Ecto neural progenitor cell (in vitro differentiated cells): Measurements from ENCODE around the gene TPM1.

Experiments used
- DNase-seq: peaks from one replicate; pipeline ENCODE4 v3.0.0-alpha.2; 2018; ENCODE audit warnings: low spot score

Gene TPM1

DNA sequence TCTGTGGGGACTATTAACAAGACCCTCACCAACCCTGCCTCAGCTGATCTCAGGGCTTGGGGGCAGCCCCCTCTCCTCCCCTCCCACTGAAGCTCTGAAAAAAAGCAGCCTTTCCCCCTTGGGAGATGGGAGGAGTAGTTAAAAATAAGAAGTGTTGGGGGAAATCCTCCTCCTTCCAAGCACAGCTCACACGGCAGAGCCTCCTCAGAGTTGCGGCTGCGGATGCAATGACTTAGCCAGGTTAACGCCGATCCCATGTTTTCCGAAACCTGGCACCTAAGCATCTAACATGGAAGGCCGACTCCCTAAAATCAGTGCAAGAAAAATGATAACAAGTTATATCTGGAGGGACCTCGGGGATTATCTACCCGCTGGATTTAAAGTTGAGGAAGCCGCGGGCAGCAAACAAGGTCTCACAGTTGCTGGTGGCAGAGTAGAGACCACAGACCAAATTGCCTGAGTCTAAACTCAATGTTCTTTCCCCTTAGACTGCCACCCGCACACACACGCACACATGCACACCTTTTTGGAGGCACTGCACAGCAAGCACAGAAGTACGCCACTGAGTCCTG lies 1.1 kb upstream of the TPM1 start:
- DNase-seq = no peak

DNA sequence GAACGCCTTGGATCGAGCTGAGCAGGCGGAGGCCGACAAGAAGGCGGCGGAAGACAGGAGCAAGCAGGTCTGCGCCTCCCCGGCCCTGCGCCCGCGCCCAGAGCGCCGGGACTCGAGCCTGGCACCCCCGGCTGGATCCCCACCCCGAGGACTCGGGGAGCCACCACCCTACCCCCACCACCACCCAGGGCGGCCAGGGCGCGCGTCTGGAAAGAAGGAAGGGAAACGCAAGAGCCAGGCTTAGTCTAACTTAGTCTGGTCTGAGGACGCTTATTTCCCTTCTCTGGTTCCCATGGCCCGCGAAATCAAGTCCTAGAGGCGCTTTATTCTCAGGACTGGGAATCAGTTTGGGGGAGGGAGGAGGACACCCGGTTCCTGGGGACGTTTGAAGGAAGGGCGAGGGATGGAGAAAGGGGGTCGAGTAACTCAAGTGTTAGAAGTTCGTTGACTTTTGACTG lies 359 bp downstream of the TPM1 start:
- DNase-seq = no peak

DNA sequence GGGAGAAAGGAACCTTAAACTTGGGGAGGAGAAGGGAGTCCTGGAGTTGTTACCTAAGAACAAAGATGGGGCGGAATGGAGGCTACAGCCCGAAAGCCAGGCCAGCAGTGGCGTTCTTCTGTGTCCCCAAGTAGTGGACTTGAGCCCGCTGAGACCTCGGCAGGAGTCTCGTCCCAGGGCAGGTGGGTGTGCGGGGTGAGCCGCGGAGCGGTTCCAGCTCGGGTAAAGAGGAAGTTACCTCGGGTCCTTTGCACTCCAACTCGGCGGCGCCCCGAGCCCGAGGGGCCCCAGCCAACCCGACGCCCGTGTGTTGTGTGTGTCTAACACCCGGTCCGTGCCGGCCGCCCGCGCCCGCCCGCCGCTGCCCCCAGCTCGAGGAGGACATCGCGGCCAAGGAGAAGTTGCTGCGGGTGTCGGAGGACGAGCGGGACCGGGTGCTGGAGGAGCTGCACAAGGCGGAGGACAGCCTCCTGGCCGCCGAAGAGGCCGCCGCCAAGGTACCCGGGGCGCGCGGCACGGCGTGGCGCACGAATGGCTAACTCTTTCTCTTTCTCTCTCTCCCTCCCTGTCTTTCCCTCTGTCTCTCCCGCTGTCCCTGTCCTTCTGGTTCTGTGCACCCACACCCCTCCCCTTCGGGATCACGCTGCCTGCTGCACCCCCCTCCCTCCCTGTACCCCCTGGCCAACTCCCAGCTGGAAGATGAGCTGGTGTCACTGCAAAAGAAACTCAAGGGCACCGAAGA lies 959 bp downstream of the TPM1 start:
- peak; percentile 61 for DNase-seq

DNA sequence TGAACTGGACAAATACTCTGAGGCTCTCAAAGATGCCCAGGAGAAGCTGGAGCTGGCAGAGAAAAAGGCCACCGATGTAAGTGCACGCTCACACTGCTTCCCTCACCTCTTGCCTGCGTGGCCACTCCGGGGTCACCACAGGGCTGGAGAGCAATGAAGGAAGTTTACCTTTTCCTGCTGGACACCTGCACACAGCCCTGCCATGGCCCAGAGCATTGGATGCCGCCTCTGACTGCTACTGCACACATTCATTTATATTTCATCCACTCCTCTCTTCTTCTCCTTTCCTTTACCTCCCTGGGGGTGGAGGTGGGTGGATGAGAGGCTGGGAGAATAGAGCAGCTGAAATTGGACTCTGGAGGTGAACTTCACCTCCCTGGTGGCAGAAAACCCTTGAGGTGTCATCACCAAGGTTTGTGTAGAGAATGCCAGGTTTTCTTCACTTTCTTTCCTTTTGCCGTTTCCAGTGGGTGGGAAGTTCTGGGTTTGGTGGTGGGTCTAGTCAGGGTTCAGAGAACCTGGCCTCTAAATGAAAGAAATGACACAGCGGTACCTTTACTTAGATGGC lies 1.6 kb downstream of the TPM1 start:
- no peak for DNase-seq

DNA sequence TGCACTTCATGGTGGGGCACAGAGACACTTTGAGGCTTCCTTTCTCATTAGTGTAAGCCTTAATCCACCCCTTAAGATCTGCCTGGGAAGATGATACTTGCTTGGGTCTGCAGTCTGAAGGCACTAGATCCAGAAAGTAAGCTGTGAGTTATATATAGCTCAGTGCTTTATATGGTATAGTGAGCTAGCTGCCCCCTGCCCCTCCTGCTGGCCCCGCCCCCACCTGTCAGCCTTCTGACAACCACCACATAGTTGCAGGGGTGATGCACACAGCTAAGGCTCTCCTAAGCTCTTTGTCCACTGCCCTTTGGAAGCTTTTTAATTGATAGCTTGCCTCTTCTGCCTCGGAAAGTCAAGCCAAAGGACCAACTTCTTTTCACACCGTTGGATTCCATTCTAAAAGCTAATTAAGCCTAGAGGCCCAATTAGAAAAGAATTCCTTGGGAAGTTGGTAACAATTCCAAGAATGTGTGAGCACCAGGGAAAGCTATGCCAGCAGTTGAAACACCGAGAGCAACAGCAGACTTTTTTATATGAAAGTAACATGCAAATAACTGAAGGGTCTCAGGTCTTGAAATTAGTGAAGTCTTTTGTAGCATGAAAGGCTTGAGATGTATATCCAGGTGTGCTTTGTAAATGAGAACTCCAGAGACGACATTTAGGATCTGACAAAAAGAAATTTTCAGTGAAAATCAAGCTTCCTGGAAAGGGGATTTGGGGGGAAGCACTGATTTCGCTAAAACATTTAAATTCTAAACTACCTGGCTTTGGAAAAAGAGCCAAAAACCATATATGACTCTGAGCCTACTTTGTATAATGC lies 2.3 kb downstream of the TPM1 start:
- no peak for DNase-seq

DNA sequence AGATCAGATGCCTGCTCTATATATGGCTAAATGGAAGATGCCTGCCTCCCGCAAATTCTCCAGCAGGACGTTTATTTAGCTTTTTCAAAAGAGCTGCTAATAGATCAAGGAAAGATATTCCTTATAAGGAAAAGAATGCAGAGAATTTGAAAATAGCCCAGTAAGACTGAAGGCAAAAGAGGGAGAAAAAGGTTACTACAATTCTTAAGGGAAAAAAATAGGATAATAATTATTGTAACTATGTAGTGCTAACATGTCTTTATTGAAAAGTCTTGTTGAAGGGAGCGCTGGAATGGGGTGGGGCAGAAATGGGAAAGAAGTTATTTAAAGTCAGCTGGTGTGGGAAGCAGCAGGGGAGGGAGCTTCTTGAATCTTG lies 2.9 kb downstream of the TPM1 start:
- DNase-seq = no peak

DNA sequence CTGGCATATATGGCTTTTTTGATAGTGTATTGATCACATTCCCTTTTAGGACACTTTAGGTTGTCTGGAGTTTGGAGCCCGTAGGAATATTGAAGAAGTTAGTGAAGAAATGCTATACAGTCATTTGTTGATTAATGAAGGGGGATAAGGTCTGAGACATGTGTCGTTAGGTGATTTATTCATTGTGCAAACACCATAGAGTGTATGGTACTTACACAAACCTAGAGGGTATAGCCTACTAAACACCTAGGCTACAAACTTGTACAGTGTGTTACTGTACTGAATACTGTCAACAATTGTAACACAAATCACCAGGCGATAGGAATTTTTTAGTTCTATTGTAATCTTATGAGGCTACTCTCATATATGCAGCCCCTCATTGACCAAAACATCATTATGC lies 3.3 kb downstream of the TPM1 start:
- no peak for DNase-seq

DNA sequence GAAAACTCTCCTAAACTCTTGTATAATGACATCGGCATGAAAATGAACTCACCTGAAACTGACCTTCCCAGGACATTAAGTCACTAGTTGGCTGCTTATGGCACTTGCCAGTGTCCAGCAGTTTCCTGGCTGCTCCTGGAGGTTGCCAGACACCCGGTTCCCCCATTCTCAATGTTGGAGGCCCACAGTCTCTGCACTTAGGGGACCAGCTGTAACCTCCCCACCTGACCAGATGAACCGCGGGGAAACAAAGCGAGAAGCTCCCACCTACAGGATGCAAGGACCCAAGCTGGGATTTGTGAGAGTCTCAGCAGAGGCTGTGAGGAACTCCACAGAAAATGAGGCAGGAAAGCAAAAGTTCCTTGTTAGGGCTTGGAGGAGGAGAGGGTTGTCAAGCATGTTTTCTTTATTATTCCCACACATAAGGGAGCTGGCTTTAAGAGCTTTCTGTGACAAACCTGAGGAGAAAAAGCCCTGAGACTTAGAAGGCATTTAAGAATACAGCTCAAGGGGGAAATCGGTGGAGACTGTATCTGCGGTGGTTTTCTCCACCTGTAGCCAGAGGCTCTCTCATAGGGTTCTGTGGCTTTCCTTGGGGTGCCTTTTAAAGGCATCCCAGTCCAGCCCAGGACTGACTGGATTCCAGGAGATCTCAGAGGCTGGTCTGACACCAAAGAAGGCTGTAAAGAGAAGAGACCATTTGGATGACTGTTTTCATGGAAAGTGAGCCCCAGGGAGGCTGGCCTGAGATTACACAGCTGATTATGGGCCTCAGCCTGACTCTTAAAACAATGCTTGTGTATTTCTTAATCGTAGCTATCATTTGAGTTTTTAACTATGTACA lies 4.6 kb downstream of the TPM1 start:
- no peak for DNase-seq

DNA sequence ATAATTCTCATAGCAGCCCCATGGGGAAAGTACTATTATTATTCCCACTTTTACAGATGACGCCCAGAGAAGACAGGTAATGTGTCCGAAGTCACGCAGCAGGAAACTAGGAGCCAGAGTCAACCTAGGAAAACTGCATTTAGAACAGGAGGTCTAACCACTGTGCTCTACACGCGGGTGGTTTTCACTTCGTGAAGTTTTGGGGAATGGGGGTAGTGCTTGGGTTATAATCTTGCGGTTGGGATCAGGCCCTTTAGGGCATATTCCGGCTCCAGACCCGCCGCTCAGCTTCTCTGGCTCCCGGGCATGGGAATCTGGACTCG lies 5.2 kb downstream of the TPM1 start:
- DNase-seq = no peak

DNA sequence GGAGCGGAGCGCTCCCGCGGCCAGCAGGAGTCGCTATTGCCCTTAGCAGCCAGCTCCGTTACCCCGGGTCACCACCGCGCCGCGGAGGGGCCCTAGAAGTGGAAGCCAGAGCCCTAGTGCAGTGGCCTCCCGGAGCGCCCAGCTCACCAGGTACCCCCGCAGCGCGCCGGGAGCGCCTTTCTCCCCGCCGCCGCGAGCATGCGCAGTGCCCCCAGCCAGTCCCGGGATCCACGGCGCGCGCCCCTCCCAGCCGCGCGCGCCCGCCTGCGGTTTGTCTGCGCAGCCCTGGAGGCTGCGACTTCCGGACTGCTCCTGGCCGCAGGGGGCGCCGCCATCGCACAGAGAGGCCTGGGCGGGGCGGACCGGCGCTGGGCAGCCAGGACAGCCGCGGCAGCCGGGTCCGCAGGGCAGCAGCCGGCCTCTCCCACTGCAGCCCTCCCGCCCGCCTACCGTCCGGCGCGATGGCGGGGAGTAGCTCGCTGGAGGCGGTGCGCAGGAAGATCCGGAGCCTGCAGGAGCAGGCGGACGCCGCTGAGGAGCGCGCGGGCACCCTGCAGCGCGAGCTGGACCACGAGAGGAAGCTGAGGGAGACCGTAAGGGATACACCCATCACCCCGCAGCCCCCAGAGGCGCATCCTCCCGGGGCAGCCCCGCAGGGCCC lies 5.7 kb downstream of the TPM1 start:
- peak; percentile 95 for DNase-seq

DNA sequence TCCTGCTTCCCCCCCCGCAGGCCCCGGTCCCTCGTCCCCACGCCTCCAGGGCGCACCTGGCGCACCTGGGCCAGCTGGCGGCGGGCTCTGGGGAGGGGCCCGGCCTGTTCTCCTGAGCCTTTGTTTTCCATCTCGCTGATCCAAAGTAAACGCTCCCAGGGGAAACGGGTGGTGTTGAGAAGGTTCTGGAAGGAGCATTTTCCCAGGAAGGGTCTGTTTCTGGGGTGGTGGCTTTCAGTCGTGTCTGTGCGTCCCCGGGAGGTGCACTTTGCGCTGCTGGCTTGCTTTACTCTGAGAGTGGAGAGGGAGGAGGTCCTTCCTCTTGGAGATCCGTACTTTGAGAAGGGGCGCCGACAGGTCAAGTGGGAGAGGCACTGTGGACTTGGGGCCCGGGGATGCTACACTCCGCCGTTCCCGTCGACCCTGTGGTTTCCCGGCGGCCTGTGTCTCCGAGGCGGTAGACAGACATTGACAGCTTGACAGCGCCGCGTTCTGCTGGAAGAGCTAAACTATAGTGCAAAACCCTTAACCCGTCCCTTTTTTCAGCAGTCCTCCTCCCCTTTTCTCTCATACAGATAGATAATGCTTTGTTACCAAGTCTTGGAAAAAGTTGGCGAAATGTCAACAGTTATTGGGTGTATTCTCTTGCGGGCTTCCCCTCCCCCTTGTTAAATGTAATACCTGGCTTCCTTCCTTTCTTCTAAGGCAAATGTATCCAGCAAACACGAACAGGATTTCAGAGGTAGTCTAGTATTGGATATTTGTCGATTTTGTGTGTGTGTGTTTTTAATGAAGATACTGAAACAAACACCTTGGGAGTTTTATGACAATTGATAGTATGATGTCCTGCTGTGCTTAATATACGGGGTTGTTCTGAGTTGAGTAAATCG lies 6.5 kb downstream of the TPM1 start:
- peak; percentile 68 for DNase-seq

DNA sequence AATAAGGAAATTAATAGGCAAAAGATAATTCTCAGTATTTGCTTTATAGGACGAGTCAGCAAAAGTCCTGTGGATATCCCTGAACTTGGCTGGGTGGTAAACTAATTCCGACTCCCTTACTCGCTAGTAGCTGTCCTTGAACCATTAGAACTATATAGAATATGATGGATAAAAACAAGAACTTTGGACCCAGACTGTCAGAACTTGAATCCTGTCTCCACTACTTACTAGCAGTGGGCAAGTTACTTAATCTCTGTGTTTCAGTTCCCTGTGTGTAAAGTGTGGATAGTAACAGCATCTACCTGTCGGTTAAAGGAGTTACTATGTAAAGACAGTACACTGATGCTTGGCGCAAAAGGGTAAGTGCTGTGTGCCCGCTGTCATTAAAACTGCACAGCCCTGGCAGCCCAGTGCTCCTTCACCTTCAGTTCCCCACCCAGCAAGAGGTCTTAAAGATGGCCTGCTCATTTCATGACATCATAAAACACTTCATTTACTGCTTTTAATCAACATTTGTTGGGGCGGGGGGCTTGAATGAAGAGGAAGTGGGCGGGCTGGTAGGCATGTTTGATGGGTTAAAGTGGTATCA lies 7.3 kb downstream of the TPM1 start:
- no peak for DNase-seq

DNA sequence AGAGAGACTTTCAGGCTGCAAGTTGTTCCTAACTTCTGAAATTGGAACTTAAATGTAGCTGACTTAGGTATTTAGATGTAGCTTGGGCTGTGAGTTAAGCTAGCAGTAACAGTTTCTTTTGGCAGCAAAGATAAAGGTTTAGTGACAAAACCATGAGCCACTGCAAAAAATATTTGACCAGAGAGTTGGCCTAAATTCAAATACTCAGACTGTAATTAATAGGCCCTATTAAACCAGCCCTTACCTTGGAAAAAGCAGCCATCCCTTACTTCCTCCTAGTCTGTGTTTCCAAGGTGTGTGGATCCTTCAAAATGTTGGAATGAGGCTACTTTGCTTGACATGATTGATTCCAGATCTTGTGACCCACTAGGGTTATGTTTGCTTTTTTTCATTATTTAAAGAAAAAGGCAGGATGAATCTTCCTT lies 8.2 kb downstream of the TPM1 start:
- DNase-seq = no peak

DNA sequence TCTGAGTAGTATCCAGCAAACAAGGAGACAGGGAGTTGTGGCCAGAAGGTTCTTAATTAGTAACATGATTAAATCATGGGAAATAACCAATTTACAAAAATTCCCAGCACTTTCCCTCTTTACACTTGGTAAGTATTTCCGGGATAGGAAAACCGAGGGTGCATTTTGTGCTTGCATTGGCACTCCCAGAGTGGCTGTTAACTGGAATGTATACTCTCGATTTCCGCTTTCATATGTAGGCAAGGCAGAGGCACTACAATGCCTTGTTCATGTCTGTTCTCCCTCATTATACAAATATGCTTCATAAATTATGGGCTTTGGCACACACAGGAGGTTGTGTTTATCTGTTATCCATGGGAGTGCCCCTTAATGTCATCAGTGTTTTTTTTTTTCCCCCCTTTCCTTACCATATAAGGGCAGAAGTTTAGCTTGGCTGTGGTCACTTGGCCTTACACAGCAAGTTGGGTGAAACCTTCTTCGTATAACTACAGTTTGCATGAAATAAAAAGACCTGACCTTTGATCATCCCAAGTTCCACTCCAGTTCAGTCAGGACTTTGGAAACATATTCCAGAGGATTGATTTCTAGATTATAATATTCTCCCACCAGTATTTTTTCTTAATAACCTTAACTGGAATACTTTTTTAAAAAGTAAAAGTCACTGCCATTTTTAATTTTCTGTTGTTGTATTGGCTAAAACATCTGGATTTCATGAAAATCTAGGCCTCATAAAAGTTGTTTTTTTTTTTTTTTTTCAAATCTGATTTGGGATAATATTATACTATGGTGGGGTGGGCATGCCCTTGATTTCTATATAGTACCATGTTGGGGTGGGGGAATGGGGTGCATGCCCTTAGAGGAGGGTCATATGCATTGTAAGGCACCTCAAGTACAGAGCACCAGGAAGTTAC lies 8.9 kb downstream of the TPM1 start:
- no peak for DNase-seq

DNA sequence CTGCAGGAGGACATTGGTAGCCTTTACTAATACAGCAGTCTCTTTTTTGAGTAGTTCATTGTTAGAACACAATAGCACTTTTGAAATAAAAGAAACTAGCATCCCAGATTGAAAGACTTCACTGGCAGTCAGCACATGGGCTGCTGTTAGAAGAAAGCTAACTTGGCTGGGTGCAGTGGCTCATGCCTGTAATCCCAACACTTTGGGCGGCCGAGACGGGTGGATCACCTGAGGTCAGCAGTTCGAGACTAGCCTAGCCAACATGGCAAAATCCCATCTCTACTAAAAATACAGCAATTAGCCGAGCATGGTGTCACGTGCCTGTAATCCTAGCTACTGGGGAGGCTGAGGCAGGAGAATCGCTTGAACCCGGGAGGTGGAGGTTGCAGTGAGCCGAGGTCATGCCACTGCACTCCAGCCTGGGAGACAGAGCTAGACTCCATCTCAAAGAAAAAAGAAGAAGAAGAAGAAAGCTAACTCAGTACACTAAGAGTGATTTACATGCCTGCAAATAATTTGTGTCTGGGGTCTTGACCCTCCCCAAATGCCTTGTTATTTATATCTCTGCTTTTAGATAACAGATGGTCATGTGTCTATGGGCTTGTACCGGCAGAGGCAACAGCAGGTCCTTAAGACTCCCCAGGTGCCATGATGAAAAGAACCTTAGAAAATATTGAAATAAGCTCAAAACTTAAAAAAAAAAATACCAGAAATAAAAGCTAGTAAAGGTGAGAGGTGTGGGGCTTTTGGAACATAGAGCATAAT lies 9.7 kb downstream of the TPM1 start:
- DNase-seq = no peak

DNA sequence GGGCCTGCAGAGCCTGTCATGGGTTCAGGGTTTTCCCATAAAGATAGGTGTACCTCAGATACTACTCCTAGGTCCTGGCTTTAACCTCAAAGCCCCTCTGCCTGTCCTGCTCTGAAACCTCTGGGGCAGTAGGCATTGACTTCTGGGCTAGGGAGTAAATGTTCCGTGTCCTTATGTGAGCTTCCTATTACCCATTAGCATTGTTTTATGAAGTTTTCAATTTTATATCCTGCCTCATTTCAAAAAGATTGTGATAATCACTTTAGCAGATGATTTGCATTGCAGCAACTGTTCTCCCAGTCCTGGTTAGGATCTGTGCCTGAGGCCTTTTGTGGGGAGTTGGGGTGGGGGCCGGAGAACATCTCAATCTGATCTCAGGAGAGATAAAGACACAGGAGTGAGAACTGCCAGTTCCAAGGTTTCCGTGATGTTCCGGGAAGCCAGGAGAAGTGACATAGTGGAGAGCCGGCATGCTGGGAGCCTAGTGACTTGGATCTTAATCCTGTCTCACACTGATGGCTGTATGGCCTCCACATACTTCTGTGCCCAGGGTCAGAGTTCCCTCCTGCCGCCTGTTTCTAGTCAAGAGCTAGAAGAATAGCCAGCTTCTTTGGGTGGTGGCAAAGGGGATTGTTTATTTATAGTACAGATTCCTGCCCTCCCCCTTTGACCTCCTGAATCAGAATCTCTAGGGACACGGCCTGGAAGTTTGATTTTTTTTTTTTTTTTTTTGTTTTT lies 10.6 kb downstream of the TPM1 start:
- peak; percentile 60 for DNase-seq

DNA sequence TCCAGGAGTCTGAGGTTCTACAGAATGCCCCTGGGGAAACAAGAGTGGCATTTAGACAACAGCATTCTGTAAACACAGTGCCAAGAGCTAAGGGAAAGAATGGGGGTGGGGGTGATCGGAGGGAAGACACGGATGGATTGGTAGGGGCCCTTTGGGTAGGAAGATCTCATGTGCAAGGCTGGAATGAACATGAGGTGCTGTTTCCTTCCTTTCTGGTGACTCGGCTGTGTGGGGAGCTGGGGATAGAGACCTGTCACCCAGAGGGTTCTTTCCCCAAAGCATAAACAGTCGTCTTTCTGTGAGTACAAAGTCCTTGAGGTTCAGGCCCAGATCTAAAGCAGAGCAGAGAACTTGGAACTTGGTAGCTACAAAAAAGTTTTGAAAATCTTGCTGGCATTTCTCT lies 11.7 kb downstream of the TPM1 start:
- no peak for DNase-seq

DNA sequence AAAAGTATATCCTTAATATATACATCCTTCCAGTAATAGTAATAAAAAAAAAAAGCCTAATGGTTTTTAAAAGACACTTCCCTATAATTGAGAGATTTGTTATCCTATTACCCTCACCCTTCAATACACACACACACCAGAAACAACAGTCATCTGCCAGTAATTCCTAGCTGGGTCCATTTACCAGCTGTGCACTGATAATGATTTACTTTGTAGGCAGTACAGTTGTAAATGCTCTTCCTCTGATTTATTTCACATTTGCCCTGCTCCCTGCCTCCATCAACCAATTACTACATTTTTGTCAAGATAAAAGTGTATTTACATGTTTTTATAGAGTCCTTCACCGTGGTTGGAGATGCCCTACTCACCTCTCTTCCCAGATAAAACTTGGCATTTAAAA lies 12.4 kb downstream of the TPM1 start:
- no peak for DNase-seq
